WTC11 (cell line): ENCODE data around the gene SOX8. TPM values are rescaled to one million over a fixed set of nuclear protein-coding genes. Genes with fewer than 3 reads are reported as not detected.

Source experiments
- ATAC-seq: fragments of 200-7000 bp; cut with Tn5 transposase; 2 replicates; pipeline ENCODE4 v1.10.0; 2021; ENCODE audit warnings: mild to moderate bottlenecking, moderate library complexity
- CTCF ChIA-PET: fragments of 300-600 bp; sonication (Branson Sonifier 250); formaldehyde crosslinking; loops from one replicate; lab custom pipeline; 2021; ENCODE audit warnings: antibody characterized with exemption; lab: Charles Lee
- POLR2A ChIA-PET: fragments of 350-600 bp; sonication (Branson Sonifier 250); formaldehyde crosslinking; loops from one replicate; lab custom pipeline; 2021; ENCODE audit warnings: antibody characterized with exemption; lab: Charles Lee
- DNase-seq: peaks from one replicate; pipeline ENCODE4 v3.0.0; 2021; ENCODE audit warnings: low spot score
- H3K27ac Mint-ChIP-seq: 2 replicates; pipeline ENCODE4 v1.8.0; 2021; ENCODE audit warnings: mixed read lengths
- H3K27me3 Mint-ChIP-seq: 2 replicates; pipeline ENCODE4 v1.8.0; 2021; ENCODE audit warnings: low read depth, mild to moderate bottlenecking, moderate library complexity, mixed read lengths
- H3K36me3 Mint-ChIP-seq: 2 replicates; pipeline ENCODE4 v1.8.0; 2021; ENCODE audit warnings: mixed read lengths
- H3K4me1 Mint-ChIP-seq: 2 replicates; pipeline ENCODE4 v1.8.0; 2022; ENCODE audit warnings: mixed read lengths
- H3K4me3 Mint-ChIP-seq: 2 replicates; pipeline ENCODE4 v1.8.0; 2021; ENCODE audit warnings: mild to moderate bottlenecking, moderate library complexity, mixed read lengths
- H3K9me3 Mint-ChIP-seq: 2 replicates; pipeline ENCODE4 v1.8.0; 2021; ENCODE audit warnings: mixed read lengths
- AFF4 ChIP-seq: sonication (generic); formaldehyde crosslinking; IDR thresholded peaks from 2 replicates; pipeline ENCODE4 v1.8.1; 2023; ENCODE audit warnings: mild to moderate bottlenecking, missing genetic modification reagents, borderline replicate concordance
- CTCF ChIP-seq: fragments of 200-600 bp; IDR thresholded peaks from 2 replicates; pipeline ENCODE4 v1.8.0; 2022; ENCODE audit warnings: antibody characterized with exemption
- E2F4 ChIP-seq: sonication (generic); formaldehyde crosslinking; IDR thresholded peaks from 2 replicates; pipeline ENCODE4 v1.8.1; 2022; ENCODE audit warnings: low read depth, mild to moderate bottlenecking, moderate library complexity, missing genetic modification reagents, borderline replicate concordance
- E2F5 ChIP-seq: sonication (generic); formaldehyde crosslinking; IDR thresholded peaks from 2 replicates; pipeline ENCODE4 v1.8.1; 2022; ENCODE audit warnings: mild to moderate bottlenecking, moderate library complexity, missing genetic modification reagents
- FOXK1 ChIP-seq: sonication (generic); formaldehyde crosslinking; IDR thresholded peaks from 2 replicates; pipeline ENCODE4 v1.8.0; 2022; ENCODE audit warnings: mild to moderate bottlenecking, moderate library complexity, missing genetic modification reagents
- IRF1 ChIP-seq: sonication (generic); formaldehyde crosslinking; IDR thresholded peaks from 2 replicates; pipeline ENCODE4 v1.8.0; 2023; ENCODE audit warnings: missing genetic modification reagents
- SOX15 ChIP-seq: fragments of 250-450 bp; sonication (Bioruptor Pico); IDR thresholded peaks from 2 replicates; pipeline ENCODE4 v1.9.0; 2021; ENCODE audit warnings: mild to moderate bottlenecking
- TEAD1 ChIP-seq: sonication (generic); formaldehyde crosslinking; IDR thresholded peaks from 2 replicates; pipeline ENCODE4 v1.8.0; 2022; ENCODE audit warnings: mild to moderate bottlenecking, missing genetic modification reagents
- TP53 ChIP-seq: sonication (generic); formaldehyde crosslinking; IDR thresholded peaks from 2 replicates; pipeline ENCODE4 v1.8.1; 2023; ENCODE audit warnings: mild to moderate bottlenecking, missing genetic modification reagents
- ZMAT4 ChIP-seq: fragments of 250-450 bp; sonication (Bioruptor Pico); IDR thresholded peaks from 2 replicates; pipeline ENCODE4 v1.9.0; 2021; ENCODE audit warnings: mild to moderate bottlenecking
- ZNF219 ChIP-seq: sonication (generic); formaldehyde crosslinking; IDR thresholded peaks from 2 replicates; pipeline ENCODE4 v1.8.0; 2023; ENCODE audit warnings: missing genetic modification reagents, mild to moderate bottlenecking, borderline replicate concordance
- total RNA-seq: library from RNA; stranded (reverse); gene quantifications from 3 replicates; pipeline ENCODE4 v1.2.3, GENCODE V29; 2021

The SOX8 gene
- total RNA-seq, 1 experiment from 2014 or later: 12.3 TPM

GRCh38 chr16:942436-943060, 39.0 kb upstream of the SOX8 start:
- TF ChIP-seq TP53: no peak
- TF ChIP-seq SOX15 (CRISPR knock-in tag): no peak
- TF ChIP-seq ZMAT4 (CRISPR knock-in tag): no peak
- TF ChIP-seq CTCF: no peak
- TF ChIP-seq AFF4 (CRISPR knock-in tag): no peak
- no peak for TF ChIP-seq E2F5 (CRISPR knock-in tag)
- TF ChIP-seq FOXK1 (CRISPR knock-in tag): no peak
- peaks cover 33% of the 10 kb centered on the region for H3K9me3 Mint-ChIP-seq
- ChIA-PET POLR2A (no interaction called here), CTCF (no interaction called here)
- H3K27me3 Mint-ChIP-seq: no peaks in the 10 kb centered on the region; the same call in 1 of the 2 replicates
- no peaks in the 10 kb centered on the region for H3K4me1 Mint-ChIP-seq
- H3K4me3 Mint-ChIP-seq: no peak overlapping the region
- peaks cover 32% of the 10 kb centered on the region for H3K36me3 Mint-ChIP-seq
- no peak for DNase-seq
- no peak for ATAC-seq
- H3K27ac Mint-ChIP-seq: no peak overlapping the region

GRCh38 chr16:943971-944370, 37.6 kb upstream of the SOX8 start:
- Mint-ChIP-seq H3K27ac (no peak overlapping the region), H3K4me1 (no peaks in the 10 kb centered on the region), H3K9me3 (peaks cover 33% of the 10 kb centered on the region), H3K27me3 (no peaks in the 10 kb centered on the region; the same call in 1 of the 2 replicates), H3K4me3 (no peak overlapping the region), H3K36me3 (peaks cover 32% of the 10 kb centered on the region)
- TF ChIP-seq E2F5 (CRISPR knock-in tag) (no peak), IRF1 (CRISPR knock-in tag) (no peak), E2F4 (no peak), TEAD1 (CRISPR knock-in tag) (no peak), ZNF219 (CRISPR knock-in tag) (no peak)
- no peak for DNase-seq
- ATAC-seq: no peak
- POLR2A ChIA-PET: no interaction called here
- CTCF ChIA-PET: no interaction called here
